ENCODE data around the gene DRD3. TPM values are rescaled to one million over a fixed set of nuclear protein-coding genes. Genes with fewer than 3 reads are reported as not detected.

Gene DRD3
- total RNA-seq, 1 experiment from 2014 or later = not detected

DNA sequence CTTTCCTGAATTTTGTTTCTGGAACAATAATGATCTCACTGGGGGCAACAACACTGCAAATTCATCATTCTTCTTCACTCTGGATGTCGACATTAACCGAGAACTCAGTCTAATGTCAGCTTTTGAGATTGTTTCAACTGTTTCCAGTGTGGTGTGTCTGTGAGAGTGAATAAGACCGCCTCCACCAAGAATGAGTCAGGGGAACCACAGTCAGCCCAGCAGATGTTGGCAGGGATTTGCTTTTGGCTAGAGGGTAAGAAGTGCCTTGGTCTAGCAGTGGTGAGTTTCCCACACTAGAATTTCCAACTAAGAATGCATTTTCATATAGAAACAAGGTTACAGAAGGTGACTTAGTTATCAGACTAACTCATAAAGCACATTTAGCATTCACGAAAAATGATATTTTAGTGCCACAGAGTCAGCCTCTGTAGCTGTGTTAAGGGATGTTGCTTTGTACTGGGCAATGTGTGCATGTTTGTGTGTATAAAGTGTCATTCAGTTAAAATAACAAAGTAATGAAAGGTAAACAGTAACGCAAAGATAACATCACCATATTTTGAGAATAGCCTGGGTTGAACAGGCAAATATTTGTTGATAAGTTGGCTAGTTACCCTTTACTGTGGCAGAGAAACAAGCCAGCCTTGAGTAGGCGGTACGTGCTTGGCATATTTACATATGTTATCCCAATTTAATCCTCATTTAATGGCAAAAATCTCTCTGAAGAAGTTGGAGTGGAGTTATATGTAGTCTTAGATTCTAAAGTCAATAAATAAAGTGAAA is 33.8 kb downstream of the DRD3 start:
- WGBS (ENCODE audit: extremely low coverage, insufficient read length, low lambda C conversion rate) = no CpG with 5 or more reads among the region's 7 CpGs

More for the DNA sequence above, 33.8 kb downstream of the DRD3 start:
- Mint-ChIP-seq H3K27me3 (ENCODE audit: low read depth) (peaks cover 1% of the 10 kb centered on the region; the same call in 1 of the 2 replicates), H3K27ac (no peak overlapping the region), H3K9me3 (no peaks in the 10 kb centered on the region), H3K36me3 (ENCODE audit: insufficient read depth in 1 of 3, low read depth in 3 of 3) (no peaks in the 10 kb centered on the region), H3K4me3 (no peak overlapping the region), H3K4me1 (peaks cover 6 to 12% of the 10 kb centered on the region in 2 experiments)
- Histone ChIP-seq H3K27ac (ENCODE audit: insufficient read length, low read depth, low read length) (no peak overlapping the region), H3K14ac (ENCODE audit: insufficient read depth, low read length) (no peak overlapping the region), H3K79me2 (ENCODE audit: insufficient read depth, low read length) (no peaks in the 10 kb centered on the region), H2AFZ (ENCODE audit: low read length) (no peak overlapping the region), H3K18ac (ENCODE audit: insufficient read length, low read depth, low read length) (no peak overlapping the region), H3K27me3 (ENCODE audit: insufficient read depth, low read length) (no peaks in the 10 kb centered on the region), H3K4me1 (ENCODE audit: insufficient read depth, low read length) (no peaks in the 10 kb centered on the region), H4K8ac (replicated peaks; ENCODE audit: insufficient read length, low read depth, low read length) (no peak overlapping the region), H4K20me1 (ENCODE audit: control insufficient read depth, insufficient read depth, insufficient read length) (no peaks in the 10 kb centered on the region), H2BK15ac (ENCODE audit: low read depth, low read length) (no peak overlapping the region), H3K23me2 (ENCODE audit: insufficient read length, low read depth, low read length, poor library complexity, severe bottlenecking) (no peaks in the 10 kb centered on the region), H2BK12ac (ENCODE audit: insufficient read length, low read depth, low read length) (no peak overlapping the region), H3K56ac (ENCODE audit: insufficient read length, low read depth, low read length) (no peak overlapping the region), H3T11ph (ENCODE audit: low read length) (no peak overlapping the region), H2BK20ac (ENCODE audit: low read depth, low read length, poor library complexity, severe bottlenecking) (no peak overlapping the region), H2AK5ac (ENCODE audit: insufficient read length, low read length) (no peak overlapping the region), H4K91ac (ENCODE audit: insufficient read length, low read depth, low read length) (no peak overlapping the region), H3K4ac (ENCODE audit: low read depth, low read length) (no peak overlapping the region), H3K23ac (ENCODE audit: insufficient read length, low read depth, low read length) (no peak overlapping the region), H2BK5ac (ENCODE audit: insufficient read length, low read length) (no peak overlapping the region), H2BK120ac (ENCODE audit: low read depth, low read length, poor library complexity, severe bottlenecking) (no peak overlapping the region), H3K9ac (ENCODE audit: extremely low read depth, insufficient read length, low read length) (no peak overlapping the region), H4K5ac (ENCODE audit: insufficient read length, low read depth, low read length) (no peak overlapping the region), H3K4me2 (ENCODE audit: insufficient read depth, insufficient read length, low read length) (no peak overlapping the region), H3K9me3 (ENCODE audit: control insufficient read depth, low read depth, low read length) (no peaks in the 10 kb centered on the region), H3K79me1 (ENCODE audit: insufficient read depth, low read depth, low read length, poor library complexity, severe bottlenecking) (no peaks in the 10 kb centered on the region)
- TF ChIP-seq CTCF (conservative IDR thresholded peaks at IDR 0.05) = no peak
- no peak for DNase-seq

Data from H9 (cell line).